SJCRH30 (cell line): Measurements from ENCODE around the gene GRIP1. TPM values are rescaled to one million over a fixed set of nuclear protein-coding genes. Genes with fewer than 3 reads are reported as not detected.

Experiments used
- DNase-seq, 2 experiments: peaks; one replicate each; pipeline ENCODE4 v3.0.0-alpha.2; 2015 to 2020
- H3K27ac ChIP-seq: fragments of 250-450 bp; sonication (Bioruptor Pico); 2 replicates; pipeline ENCODE4 v1.5.1; 2020; ENCODE audit warnings: mild to moderate bottlenecking, moderate library complexity
- H3K27me3 ChIP-seq: fragments of 250-450 bp; sonication (Bioruptor Pico); 2 replicates; pipeline ENCODE4 v1.5.1; 2020; ENCODE audit warnings: mild to moderate bottlenecking, moderate library complexity
- H3K36me3 ChIP-seq: fragments of 250-450 bp; sonication (Bioruptor Pico); 2 replicates; pipeline ENCODE4 v1.5.1; 2020; ENCODE audit warnings: mild to moderate bottlenecking, moderate library complexity
- H3K4me1 ChIP-seq: fragments of 250-450 bp; sonication (Bioruptor Pico); 2 replicates; pipeline ENCODE4 v1.5.1; 2020; ENCODE audit warnings: mild to moderate bottlenecking, moderate library complexity
- H3K4me3 ChIP-seq: fragments of 250-450 bp; sonication (Bioruptor Pico); 2 replicates; pipeline ENCODE4 v1.5.1; 2020; ENCODE audit warnings: mild to moderate bottlenecking, moderate library complexity
- H3K9me3 ChIP-seq: fragments of 250-450 bp; sonication (Bioruptor Pico); replicated peaks from 2 replicates; pipeline ENCODE4 v1.5.1; 2020; ENCODE audit warnings: mild to moderate bottlenecking, moderate library complexity
- total RNA-seq: library from RNA; depleted of rRNA; stranded (reverse); fragments of >200 nt; shearing (Covaris generic); gene quantifications from 2 replicates; pipeline ENCODE4 v1.2.3, GENCODE V29; 2014

Gene GRIP1
- total RNA-seq, 1 experiment from 2014 or later = 8.2 TPM

GRCh38 chr12:66426696-66427095 lies 252.2 kb downstream of the GRIP1 start:
- Histone ChIP-seq H3K4me1 (no peaks in the 10 kb centered on the region), H3K27ac (no peak overlapping the region), H3K4me3 (no peak overlapping the region), H3K9me3 (peaks cover 11% of the 10 kb centered on the region; the same call in 1 of the 2 replicates), H3K27me3 (no peaks in the 10 kb centered on the region), H3K36me3 (no peaks in the 10 kb centered on the region; the same call in 1 of the 2 replicates)
- DNase-seq = no peak

GRCh38 chr12:66423266-66423665 lies 255.6 kb downstream of the GRIP1 start:
- Histone ChIP-seq H3K9me3 (peaks cover 11% of the 10 kb centered on the region; the same call in 1 of the 2 replicates), H3K27ac (no peak overlapping the region), H3K4me1 (no peaks in the 10 kb centered on the region), H3K36me3 (no peaks in the 10 kb centered on the region; the same call in 1 of the 2 replicates), H3K4me3 (no peak overlapping the region), H3K27me3 (no peaks in the 10 kb centered on the region)
- no peak for DNase-seq

GRCh38 chr12:66418908-66419307 lies 260.0 kb downstream of the GRIP1 start:
- Histone ChIP-seq H3K9me3 (no peaks in the 10 kb centered on the region; the same call in 1 of the 2 replicates), H3K27me3 (no peaks in the 10 kb centered on the region)

GRCh38 chr12:66417217-66417616 lies 261.7 kb downstream of the GRIP1 start:
- Histone ChIP-seq H3K36me3 (no peaks in the 10 kb centered on the region), H3K4me3 (no peak overlapping the region), H3K4me1 (no peaks in the 10 kb centered on the region), H3K9me3 (peaks cover 8% of the 10 kb centered on the region; the same call in 1 of the 2 replicates), H3K27me3 (no peaks in the 10 kb centered on the region), H3K27ac (no peak overlapping the region)
- no peak for DNase-seq

More at GRCh38 chr12:66418908-66419307, 260.0 kb downstream of the GRIP1 start:
- no peak for DNase-seq
- Histone ChIP-seq H3K4me3 (no peak overlapping the region), H3K27ac (no peak overlapping the region), H3K36me3 (no peaks in the 10 kb centered on the region; the same call in 1 of the 2 replicates), H3K4me1 (no peaks in the 10 kb centered on the region)

- Histone ChIP-seq H3K36me3 (no peaks in the 10 kb centered on the region), H3K27ac (no peak overlapping the region), H3K27me3 (no peaks in the 10 kb centered on the region), H3K9me3 (peaks cover 8% of the 10 kb centered on the region; the same call in 1 of the 2 replicates), H3K4me3 (no peak overlapping the region), H3K4me1 (peaks cover 6% of the 10 kb centered on the region)
- DNase-seq = peak; percentile 71 to 86
Measured at GRCh38 chr12:66409195-66409871, 269.5 kb downstream of the GRIP1 start.

- no peak overlapping the region for H3K4me3 ChIP-seq
- H3K27ac ChIP-seq = no peak overlapping the region
- no peaks in the 10 kb centered on the region for H3K9me3 ChIP-seq
- H3K36me3 ChIP-seq = no peaks in the 10 kb centered on the region
- no peak for DNase-seq
- no peaks in the 10 kb centered on the region for H3K27me3 ChIP-seq
- H3K4me1 ChIP-seq = peaks cover 6% of the 10 kb centered on the region
Measured at GRCh38 chr12:66405395-66405794, 273.5 kb downstream of the GRIP1 start.

GRCh38 chr12:66403746-66404145 lies 275.1 kb downstream of the GRIP1 start:
- Histone ChIP-seq H3K36me3 (no peaks in the 10 kb centered on the region), H3K27ac (no peak overlapping the region), H3K9me3 (no peaks in the 10 kb centered on the region), H3K4me1 (peaks cover 1% of the 10 kb centered on the region), H3K27me3 (no peaks in the 10 kb centered on the region), H3K4me3 (no peak overlapping the region)
- DNase-seq = peak in 1 of 2 experiments; percentile 31

- Histone ChIP-seq H3K4me3 (no peak overlapping the region), H3K36me3 (no peaks in the 10 kb centered on the region), H3K9me3 (no peaks in the 10 kb centered on the region), H3K27ac (no peak overlapping the region), H3K27me3 (no peaks in the 10 kb centered on the region), H3K4me1 (no peaks in the 10 kb centered on the region)
- DNase-seq = no peak
Measured at GRCh38 chr12:66399911-66400306, 279.0 kb downstream of the GRIP1 start.

- Histone ChIP-seq H3K27ac (no peak overlapping the region), H3K27me3 (no peaks in the 10 kb centered on the region), H3K4me3 (no peak overlapping the region), H3K4me1 (no peaks in the 10 kb centered on the region), H3K36me3 (no peaks in the 10 kb centered on the region), H3K9me3 (no peaks in the 10 kb centered on the region)
- DNase-seq = no peak
Measured at GRCh38 chr12:66398931-66399910, 279.7 kb downstream of the GRIP1 start.

GRCh38 chr12:66397574-66398290 lies 281.1 kb downstream of the GRIP1 start:
- Histone ChIP-seq H3K27me3 (no peaks in the 10 kb centered on the region), H3K27ac (no peak overlapping the region), H3K4me1 (no peaks in the 10 kb centered on the region), H3K9me3 (no peaks in the 10 kb centered on the region), H3K4me3 (no peak overlapping the region), H3K36me3 (no peaks in the 10 kb centered on the region)
- DNase-seq = no peak

- no peaks in the 10 kb centered on the region for H3K9me3 ChIP-seq
- no peak overlapping the region for H3K27ac ChIP-seq
- no peaks in the 10 kb centered on the region for H3K4me1 ChIP-seq
- no peak overlapping the region for H3K4me3 ChIP-seq
- H3K27me3 ChIP-seq = no peaks in the 10 kb centered on the region
- no peaks in the 10 kb centered on the region for H3K36me3 ChIP-seq
- no peak for DNase-seq
Measured at GRCh38 chr12:66393890-66394289, 285.0 kb downstream of the GRIP1 start.

- Histone ChIP-seq H3K4me1 (no peaks in the 10 kb centered on the region), H3K36me3 (no peaks in the 10 kb centered on the region), H3K9me3 (0 out of 2 replicates have a peak, but pooled peaks cover 1% of the 10 kb centered on the region), H3K4me3 (no peak overlapping the region), H3K27ac (no peak overlapping the region), H3K27me3 (no peaks in the 10 kb centered on the region)
- no peak for DNase-seq
Measured at GRCh38 chr12:66392266-66392915, 286.5 kb downstream of the GRIP1 start.

- no peak overlapping the region for H3K4me3 ChIP-seq
- peaks cover 4% of the 10 kb centered on the region; the same call in 1 of the 2 replicates for H3K9me3 ChIP-seq
- H3K27me3 ChIP-seq = no peaks in the 10 kb centered on the region
- no peaks in the 10 kb centered on the region for H3K36me3 ChIP-seq
- no peaks in the 10 kb centered on the region for H3K4me1 ChIP-seq
- H3K27ac ChIP-seq = no peak overlapping the region
- no peak for DNase-seq
Measured at GRCh38 chr12:66388517-66388916, 290.4 kb downstream of the GRIP1 start.

- H3K9me3 ChIP-seq = peaks cover 4% of the 10 kb centered on the region; the same call in 1 of the 2 replicates
- no peaks in the 10 kb centered on the region for H3K4me1 ChIP-seq
- H3K36me3 ChIP-seq = no peaks in the 10 kb centered on the region
- no peak overlapping the region for H3K4me3 ChIP-seq
- DNase-seq = no peak
- no peaks in the 10 kb centered on the region for H3K27me3 ChIP-seq
- no peak overlapping the region for H3K27ac ChIP-seq
Measured at GRCh38 chr12:66387117-66387516, 291.8 kb downstream of the GRIP1 start.
